AG04449 (cell line): ENCODE data around the gene LAMP1.

Source experiments
- CTCF ChIA-PET: fragments of 350-600 bp; formaldehyde crosslinking; extraction: SDS; loops from one replicate; lab custom pipeline; 2021; ENCODE audit warnings: antibody characterized with exemption; lab: Yijun Ruan, JAX
- POLR2A ChIA-PET: fragments of 400-600, 350-600 bp; formaldehyde crosslinking; extraction: SDS; loops from one replicate; lab custom pipeline; 2020; ENCODE audit warnings: antibody characterized with exemption, inconsistent platforms; lab: Yijun Ruan, JAX
- DNase-seq: peaks from one replicate; pipeline ENCODE4 v3.0.0-alpha.2; 2010; ENCODE audit warnings: low read depth, low spot score
- H3K4me3 ChIP-seq: 2 replicates; pipeline ENCODE4 v1.5.1; 2011; ENCODE audit warnings: low read depth, mild to moderate bottlenecking, control low read depth, low read length
- TF ChIP-seq, protein P1 (sequence below): IDR thresholded peaks from one replicate; pipeline ENCODE4 v1.5.1; 2011; ENCODE audit warnings: mild to moderate bottlenecking, moderate library complexity, low read length, control low read depth, inconsistent platforms; ENCODE audit not compliant: insufficient read depth; ENCODE audit errors: missing control alignments

LAMP1 gene

DNA sequence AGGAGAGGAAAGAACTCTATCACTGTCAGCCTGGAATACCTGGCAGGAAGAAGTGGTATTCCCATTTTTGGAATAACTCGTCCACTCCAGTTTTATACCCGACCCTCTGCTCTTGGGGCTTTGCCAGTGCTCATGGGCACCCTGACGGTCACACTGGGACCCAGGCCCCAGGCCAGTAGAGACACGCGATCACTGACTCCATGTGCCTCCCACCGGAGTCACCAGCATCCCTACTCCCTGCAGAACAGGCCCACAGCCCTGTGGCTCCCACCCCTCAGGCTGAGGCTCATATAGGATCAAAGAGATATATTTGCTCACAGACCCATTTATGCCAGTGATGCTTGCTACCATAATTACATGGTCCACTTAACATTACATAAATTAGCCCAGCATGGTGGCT lies 63.4 kb downstream of the LAMP1 start:
- POLR2A ChIA-PET = no interaction called here
- DNase-seq = no peak
- CTCF ChIA-PET = interaction anchor here (1.0 kb wide), 1 partner anchor 9 kb away, joined by 3 read pairs; no protein-coding TSS in a partner anchor

DNA sequence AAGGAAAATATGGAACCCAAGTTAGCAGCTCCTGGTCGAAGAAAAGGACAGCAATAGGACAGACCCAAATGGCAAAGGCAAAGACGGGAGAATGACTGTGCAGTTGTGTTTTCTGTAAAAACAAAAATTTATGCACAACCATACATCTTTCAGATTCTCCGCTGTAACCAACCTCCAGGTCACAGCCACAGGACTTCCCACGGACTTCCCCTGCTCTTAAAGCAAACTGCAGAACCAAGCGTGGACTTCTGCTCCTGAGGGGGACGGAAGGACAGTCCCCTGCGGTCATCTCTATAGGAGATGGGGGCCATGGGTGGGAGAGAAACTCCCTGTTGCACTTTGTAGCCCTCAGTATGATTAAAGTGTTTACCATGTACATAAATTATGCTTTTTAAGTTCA lies 64.4 kb downstream of the LAMP1 start:
- POLR2A ChIA-PET = no interaction called here
- TF ChIP-seq, protein P1, sequence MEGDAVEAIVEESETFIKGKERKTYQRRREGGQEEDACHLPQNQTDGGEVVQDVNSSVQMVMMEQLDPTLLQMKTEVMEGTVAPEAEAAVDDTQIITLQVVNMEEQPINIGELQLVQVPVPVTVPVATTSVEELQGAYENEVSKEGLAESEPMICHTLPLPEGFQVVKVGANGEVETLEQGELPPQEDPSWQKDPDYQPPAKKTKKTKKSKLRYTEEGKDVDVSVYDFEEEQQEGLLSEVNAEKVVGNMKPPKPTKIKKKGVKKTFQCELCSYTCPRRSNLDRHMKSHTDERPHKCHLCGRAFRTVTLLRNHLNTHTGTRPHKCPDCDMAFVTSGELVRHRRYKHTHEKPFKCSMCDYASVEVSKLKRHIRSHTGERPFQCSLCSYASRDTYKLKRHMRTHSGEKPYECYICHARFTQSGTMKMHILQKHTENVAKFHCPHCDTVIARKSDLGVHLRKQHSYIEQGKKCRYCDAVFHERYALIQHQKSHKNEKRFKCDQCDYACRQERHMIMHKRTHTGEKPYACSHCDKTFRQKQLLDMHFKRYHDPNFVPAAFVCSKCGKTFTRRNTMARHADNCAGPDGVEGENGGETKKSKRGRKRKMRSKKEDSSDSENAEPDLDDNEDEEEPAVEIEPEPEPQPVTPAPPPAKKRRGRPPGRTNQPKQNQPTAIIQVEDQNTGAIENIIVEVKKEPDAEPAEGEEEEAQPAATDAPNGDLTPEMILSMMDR = no peak
- DNase-seq = no peak
- CTCF ChIA-PET = no interaction called here
- H3K4me3 ChIP-seq = no peak overlapping the region

More for the DNA sequence above, 63.4 kb downstream of the LAMP1 start:
- TF ChIP-seq, protein P1 = no peak
- no peak overlapping the region for H3K4me3 ChIP-seq

DNA sequence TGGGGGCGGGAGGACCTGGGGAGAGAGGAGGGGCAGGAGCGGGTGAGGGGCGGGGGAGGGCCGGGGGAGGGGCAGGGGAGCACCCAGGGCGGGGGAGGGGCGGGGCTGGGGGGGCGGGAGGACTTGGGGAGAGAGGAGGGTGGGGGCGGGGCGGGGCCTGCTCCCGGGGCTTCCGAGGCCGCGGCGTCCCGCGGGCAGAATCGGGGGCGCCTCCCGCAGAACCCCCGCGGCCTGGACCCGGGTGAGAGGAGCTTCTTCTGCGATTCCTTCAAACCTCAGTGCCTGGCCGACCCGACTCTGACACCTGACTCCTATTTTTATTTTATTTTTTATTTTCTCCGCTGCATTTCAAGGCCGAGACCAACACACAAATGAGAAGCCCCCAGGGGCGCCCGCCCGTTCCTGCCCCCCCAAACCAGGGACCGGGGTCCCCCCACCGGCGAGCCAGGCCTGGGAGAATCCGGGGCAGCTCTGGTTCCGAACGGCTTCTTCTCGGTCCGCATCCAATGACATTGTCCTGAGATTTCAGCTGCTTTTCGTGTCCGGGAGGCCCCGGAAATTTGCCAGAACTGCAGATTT lies 67.4 kb downstream of the LAMP1 start:
- CTCF ChIA-PET = no interaction called here

DNA sequence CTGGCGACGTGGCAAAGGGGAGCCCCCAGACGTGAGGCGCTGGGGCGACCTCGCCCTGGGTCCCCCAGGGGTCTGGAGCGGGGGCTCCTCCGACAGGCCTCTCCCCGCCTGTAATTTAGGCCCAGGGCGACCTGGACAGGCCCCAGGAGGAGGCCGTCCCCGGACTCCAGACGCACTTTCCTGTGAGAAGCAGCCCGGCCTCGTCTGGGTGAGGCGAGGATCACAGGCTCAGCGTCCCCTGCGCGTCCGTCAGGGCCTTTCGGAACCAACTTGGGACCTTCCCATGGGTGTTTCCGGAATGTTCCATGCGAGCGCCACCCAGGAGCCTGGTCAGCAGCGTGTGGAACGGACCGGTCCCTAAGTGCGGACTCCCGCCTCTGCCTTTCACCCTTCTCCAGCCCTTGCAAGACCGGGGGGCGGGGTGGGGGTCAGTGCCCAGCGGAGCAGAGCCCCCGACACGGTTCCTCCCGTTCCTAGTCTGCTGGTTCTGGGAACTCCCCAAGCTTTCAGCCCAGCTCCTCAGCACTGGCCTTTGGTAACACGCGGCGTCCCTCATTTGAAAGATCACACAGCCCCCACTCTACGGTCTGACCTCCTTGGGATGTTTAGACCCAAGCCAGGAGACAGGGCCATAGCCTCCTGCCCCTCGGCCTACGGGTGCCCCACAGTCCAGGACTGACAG lies 68.0 kb downstream of the LAMP1 start:
- TF ChIP-seq, protein P1 = no peak
- ChIA-PET POLR2A (no interaction called here), CTCF (no interaction called here)
- DNase-seq = no peak
- no peak overlapping the region for H3K4me3 ChIP-seq

More for the DNA sequence above, 67.4 kb downstream of the LAMP1 start:
- POLR2A ChIA-PET = no interaction called here
- no peak for DNase-seq
- TF ChIP-seq, protein P1 = no peak
- no peak overlapping the region for H3K4me3 ChIP-seq

DNA sequence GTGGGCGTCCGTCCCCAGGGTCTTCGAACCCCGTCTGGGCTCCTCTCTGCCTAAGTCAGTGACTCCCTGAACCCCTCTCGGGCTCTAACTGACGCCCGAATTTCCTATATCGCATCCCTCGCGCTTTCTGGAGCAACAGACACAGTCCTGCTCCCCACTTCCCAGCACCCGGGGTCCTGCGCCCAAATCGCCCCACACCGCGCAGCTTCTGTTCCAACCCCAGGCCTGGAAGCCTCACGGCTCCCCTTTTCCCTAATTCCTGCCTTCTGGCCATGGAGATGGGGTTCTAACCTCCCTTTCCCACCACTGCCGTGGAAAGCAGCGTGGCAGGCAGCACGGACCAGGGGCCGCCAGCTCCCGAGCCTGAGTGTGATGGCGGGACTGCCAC lies 68.5 kb downstream of the LAMP1 start:
- ChIA-PET POLR2A (no interaction called here), CTCF (no interaction called here)
- H3K4me3 ChIP-seq = no peak overlapping the region
- TF ChIP-seq, protein P1 = no peak
- DNase-seq = no peak

DNA sequence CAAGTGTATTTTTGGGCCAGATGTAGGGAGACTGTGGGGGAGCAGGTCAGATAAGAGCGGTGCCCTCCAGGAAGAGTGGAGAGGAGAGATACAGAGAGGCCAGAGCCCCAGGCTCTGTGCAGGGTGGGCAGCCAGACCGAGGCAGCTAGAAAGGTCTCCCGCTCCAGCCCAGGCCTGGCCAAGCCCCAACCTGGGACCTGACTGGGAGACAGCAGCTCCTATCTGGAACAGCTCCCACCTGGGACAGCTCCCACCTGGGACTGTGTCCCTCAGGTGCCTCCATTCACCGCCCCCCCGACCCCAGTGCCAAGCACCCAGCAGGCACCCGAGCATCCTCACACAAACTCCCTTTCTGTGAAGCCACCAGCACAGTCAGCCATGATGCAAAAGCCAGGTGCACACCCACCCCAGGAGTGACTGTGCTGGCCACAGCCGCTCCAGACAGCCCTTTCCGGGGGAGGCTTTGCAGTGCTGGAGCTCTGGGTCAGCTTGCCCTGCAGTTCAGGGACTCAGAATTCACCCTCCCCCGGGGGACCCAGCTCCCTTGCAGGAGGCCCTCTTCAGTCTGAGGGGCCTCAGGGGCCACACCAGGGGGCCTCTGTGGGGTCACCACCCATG lies 69.0 kb downstream of the LAMP1 start:
- no peak for DNase-seq
- no peak overlapping the region for H3K4me3 ChIP-seq
- TF ChIP-seq, protein P1 = no peak
- CTCF ChIA-PET = no interaction called here
- POLR2A ChIA-PET = no interaction called here
